Loucy (cell line): ENCODE data around the gene LHPP.

Experiments used
- H2AFZ ChIP-seq: fragments of 200-600 bp; sonication (generic); 2 replicates; pipeline ENCODE4 v1.6.0; 2016; ENCODE audit warnings: antibody characterized with exemption, mild to moderate bottlenecking, low read length, moderate library complexity
- H3F3A ChIP-seq: fragments of 200-600 bp; 2 replicates; pipeline ENCODE4 v1.6.0; 2016; ENCODE audit warnings: antibody characterized with exemption, low read depth, mild to moderate bottlenecking
- H3K27me3 ChIP-seq: fragments of 200-600 bp; sonication (generic); 2 replicates; pipeline ENCODE4 v1.6.1; 2014; ENCODE audit warnings: low read length, mild to moderate bottlenecking; ENCODE audit not compliant: insufficient read depth, poor library complexity, severe bottlenecking
- H3K36me3 ChIP-seq: fragments of 200-600 bp; sonication (generic); 2 replicates; pipeline ENCODE4 v1.6.1; 2016; ENCODE audit warnings: low read length; ENCODE audit not compliant: insufficient read depth
- H3K4me1 ChIP-seq: fragments of 200-600 bp; sonication (generic); 2 replicates; pipeline ENCODE4 v1.5.1; 2014; ENCODE audit warnings: low read length, mild to moderate bottlenecking; ENCODE audit not compliant: insufficient read depth, poor library complexity, severe bottlenecking
- H3K4me2 ChIP-seq: fragments of 200-600 bp; sonication (generic); 2 replicates; pipeline ENCODE4 v1.6.0; 2014; ENCODE audit warnings: antibody characterized with exemption, low read length, low read depth, mild to moderate bottlenecking; ENCODE audit not compliant: poor library complexity, severe bottlenecking
- H3K4me3 ChIP-seq: fragments of 200-600 bp; sonication (generic); 2 replicates; pipeline ENCODE4 v1.5.1; 2014; ENCODE audit warnings: low read length, mild to moderate bottlenecking, mixed read lengths; ENCODE audit not compliant: poor library complexity, severe bottlenecking
- H3K79me2 ChIP-seq: fragments of 200-600 bp; sonication (generic); 2 replicates; pipeline ENCODE4 v1.6.1; 2014; ENCODE audit warnings: low read length; ENCODE audit not compliant: insufficient read depth
- H3K9ac ChIP-seq: fragments of 200-600 bp; sonication (generic); 2 replicates; pipeline ENCODE4 v1.6.0; 2014; ENCODE audit warnings: mild to moderate bottlenecking, low read depth, low read length, moderate library complexity; ENCODE audit not compliant: poor library complexity, severe bottlenecking
- H3K9me2 ChIP-seq: fragments of 200-600 bp; sonication (generic); replicated peaks from 2 replicates; pipeline ENCODE4 v1.6.1; 2016; ENCODE audit warnings: low read depth, low read length, mixed read lengths
- H3K9me3 ChIP-seq: fragments of 200-600 bp; sonication (generic); 2 replicates; pipeline ENCODE4 v1.6.1; 2014; ENCODE audit warnings: mild to moderate bottlenecking, antibody characterized with exemption, low read length, low read depth; ENCODE audit not compliant: insufficient read depth
- H4K20me1 ChIP-seq: fragments of 200-600 bp; sonication (generic); 2 replicates; pipeline ENCODE4 v1.6.0; 2014; ENCODE audit warnings: antibody characterized with exemption, low read length, mild to moderate bottlenecking; ENCODE audit not compliant: insufficient read depth, poor library complexity, severe bottlenecking
- CTCF ChIP-seq: fragments of 200-600 bp; sonication (generic); conservative IDR thresholded peaks from 2 replicates; pipeline ENCODE4 v1.5.1; 2014; ENCODE audit warnings: mild to moderate bottlenecking, antibody characterized with exemption, low read length
- EZH2phosphoT487 ChIP-seq: fragments of 200-600 bp; IDR thresholded peaks from 2 replicates; pipeline ENCODE4 v1.6.1; 2018; ENCODE audit warnings: antibody characterized with exemption, mild to moderate bottlenecking, moderate library complexity, borderline replicate concordance

The LHPP gene

GRCh38 chr10:124498056-124498455 lies 36.4 kb downstream of the LHPP start:
- Histone ChIP-seq H3K4me1 (no peaks in the 10 kb centered on the region), H3K36me3 (peaks cover 5% of the 10 kb centered on the region; the same call in 1 of the 2 replicates), H3K9ac (no peak overlapping the region), H3F3A (no peaks in the 10 kb centered on the region), H3K79me2 (no peaks in the 10 kb centered on the region), H3K4me2 (no peak overlapping the region), H3K9me2 (no peaks in the 10 kb centered on the region), H2AFZ (no peak overlapping the region), H3K27me3 (no peaks in the 10 kb centered on the region), H3K9me3 (peaks cover 2% of the 10 kb centered on the region; the same call in 1 of the 2 replicates), H3K4me3 (no peak overlapping the region), H4K20me1 (no peaks in the 10 kb centered on the region)
- TF ChIP-seq EZH2phosphoT487 (no peak), CTCF (no peak)

- Histone ChIP-seq H3K9me2 (no peaks in the 10 kb centered on the region), H3K9me3 (peaks cover 2% of the 10 kb centered on the region; the same call in 1 of the 2 replicates), H3K4me3 (no peak overlapping the region), H3K4me1 (no peaks in the 10 kb centered on the region), H3K79me2 (no peaks in the 10 kb centered on the region), H4K20me1 (no peaks in the 10 kb centered on the region), H3K9ac (no peak overlapping the region), H2AFZ (no peak overlapping the region), H3K36me3 (peaks cover 5% of the 10 kb centered on the region; the same call in 1 of the 2 replicates), H3F3A (no peaks in the 10 kb centered on the region; the same call in 1 of the 2 replicates), H3K4me2 (no peak overlapping the region), H3K27me3 (no peaks in the 10 kb centered on the region)
- TF ChIP-seq EZH2phosphoT487 (no peak), CTCF (no peak)
Observed at GRCh38 chr10:124500757-124501156, 39.1 kb downstream of the LHPP start.

GRCh38 chr10:124504711-124505110 lies 43.1 kb downstream of the LHPP start:
- H2AFZ ChIP-seq = no peak overlapping the region
- no peaks in the 10 kb centered on the region for H3K79me2 ChIP-seq
- no peaks in the 10 kb centered on the region; the same call in 1 of the 2 replicates for H3F3A ChIP-seq
- H3K27me3 ChIP-seq = no peaks in the 10 kb centered on the region
- no peak overlapping the region for H3K9ac ChIP-seq
- H3K36me3 ChIP-seq = peaks cover 5% of the 10 kb centered on the region; the same call in 1 of the 2 replicates
- H3K4me1 ChIP-seq = no peaks in the 10 kb centered on the region
- H3K9me2 ChIP-seq = no peaks in the 10 kb centered on the region
- H3K4me2 ChIP-seq = no peak overlapping the region
- no peak overlapping the region for H3K4me3 ChIP-seq
- peaks cover 2% of the 10 kb centered on the region; the same call in 1 of the 2 replicates for H3K9me3 ChIP-seq
- no peak for TF ChIP-seq CTCF
- TF ChIP-seq EZH2phosphoT487 = no peak
- H4K20me1 ChIP-seq = no peaks in the 10 kb centered on the region
